ENCODE data around the gene LAMA5.

Gene LAMA5

GRCh38 chr20:62392621-62393334, 25.7 kb upstream of the LAMA5 start:
- in situ Hi-C loops (cut with HindIII; ENCODE audit: low sequenced_read_pairs), result loop anchor here (25.0 kb wide), 1 partner anchor 105 kb away; no protein-coding TSS in a partner anchor
- DNase-seq (ENCODE audit: low read depth), result no peak
- TF ChIP-seq CTCF (IDR thresholded peaks at IDR 0.05; ENCODE audit: low read depth, low read length, missing control alignments), result no peak
- no peak overlapping the region for H3K4me3 ChIP-seq (ENCODE audit: low read depth, low read length)

GRCh38 chr20:62392077-62392418, 24.9 kb upstream of the LAMA5 start:
- no peak overlapping the region for H3K4me3 ChIP-seq (ENCODE audit: low read depth, low read length)
- TF ChIP-seq CTCF (IDR thresholded peaks at IDR 0.05; ENCODE audit: low read depth, low read length, missing control alignments), result no peak
- in situ Hi-C loops (cut with HindIII; ENCODE audit: low sequenced_read_pairs), result loop anchor here (25.0 kb wide), 1 partner anchor 105 kb away; no protein-coding TSS in a partner anchor
- no peak for DNase-seq (ENCODE audit: low read depth)

- in situ Hi-C loops (cut with HindIII; ENCODE audit: low sequenced_read_pairs), result loop anchor here (25.0 kb wide), 1 partner anchor 104 kb away; no protein-coding TSS in a partner anchor
Observed at GRCh38 chr20:62391165-62392076, 24.3 kb upstream of the LAMA5 start.

GRCh38 chr20:62390317-62391164, 23.4 kb upstream of the LAMA5 start:
- in situ Hi-C loops (cut with HindIII; ENCODE audit: low sequenced_read_pairs), result loop anchor here (25.0 kb wide), 1 partner anchor 103 kb away; no protein-coding TSS in a partner anchor
- H3K4me3 ChIP-seq (ENCODE audit: low read depth, low read length), result no peak overlapping the region
- TF ChIP-seq CTCF (IDR thresholded peaks at IDR 0.05; ENCODE audit: low read depth, low read length, missing control alignments), result no peak
- no peak for DNase-seq (ENCODE audit: low read depth)

More at GRCh38 chr20:62391165-62392076, 24.3 kb upstream of the LAMA5 start:
- TF ChIP-seq CTCF (IDR thresholded peaks at IDR 0.05; ENCODE audit: low read depth, low read length, missing control alignments), result no peak
- no peak for DNase-seq (ENCODE audit: low read depth)
- H3K4me3 ChIP-seq (ENCODE audit: low read depth, low read length), result no peak overlapping the region

GRCh38 chr20:62389601-62390087, 22.5 kb upstream of the LAMA5 start:
- DNase-seq (ENCODE audit: low read depth), result no peak
- in situ Hi-C loops (cut with HindIII; ENCODE audit: low sequenced_read_pairs), result loop anchor here (25.0 kb wide), 1 partner anchor 102 kb away; no protein-coding TSS in a partner anchor
- TF ChIP-seq CTCF (IDR thresholded peaks at IDR 0.05; ENCODE audit: low read depth, low read length, missing control alignments), result no peak
- H3K4me3 ChIP-seq (ENCODE audit: low read depth, low read length), result no peak overlapping the region

Data from astrocyte of the cerebellum (primary cell).